Measurements from ENCODE around the gene C9orf40. TPM values are rescaled to one million over a fixed set of nuclear protein-coding genes. Genes with fewer than 3 reads are reported as not detected.

Gene C9orf40, protein sequence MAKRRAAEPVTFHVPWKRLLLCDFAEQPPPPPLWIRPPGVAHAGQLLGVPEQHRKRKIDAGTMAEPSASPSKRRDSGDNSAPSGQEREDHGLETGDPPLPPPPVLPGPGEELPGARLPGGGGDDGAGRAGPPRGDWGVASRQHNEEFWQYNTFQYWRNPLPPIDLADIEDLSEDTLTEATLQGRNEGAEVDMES
- total RNA-seq (2014; rRNA removed; shearing (Covaris generic)), result 13.5 and 16.6 TPM in 2 replicates

DNA sequence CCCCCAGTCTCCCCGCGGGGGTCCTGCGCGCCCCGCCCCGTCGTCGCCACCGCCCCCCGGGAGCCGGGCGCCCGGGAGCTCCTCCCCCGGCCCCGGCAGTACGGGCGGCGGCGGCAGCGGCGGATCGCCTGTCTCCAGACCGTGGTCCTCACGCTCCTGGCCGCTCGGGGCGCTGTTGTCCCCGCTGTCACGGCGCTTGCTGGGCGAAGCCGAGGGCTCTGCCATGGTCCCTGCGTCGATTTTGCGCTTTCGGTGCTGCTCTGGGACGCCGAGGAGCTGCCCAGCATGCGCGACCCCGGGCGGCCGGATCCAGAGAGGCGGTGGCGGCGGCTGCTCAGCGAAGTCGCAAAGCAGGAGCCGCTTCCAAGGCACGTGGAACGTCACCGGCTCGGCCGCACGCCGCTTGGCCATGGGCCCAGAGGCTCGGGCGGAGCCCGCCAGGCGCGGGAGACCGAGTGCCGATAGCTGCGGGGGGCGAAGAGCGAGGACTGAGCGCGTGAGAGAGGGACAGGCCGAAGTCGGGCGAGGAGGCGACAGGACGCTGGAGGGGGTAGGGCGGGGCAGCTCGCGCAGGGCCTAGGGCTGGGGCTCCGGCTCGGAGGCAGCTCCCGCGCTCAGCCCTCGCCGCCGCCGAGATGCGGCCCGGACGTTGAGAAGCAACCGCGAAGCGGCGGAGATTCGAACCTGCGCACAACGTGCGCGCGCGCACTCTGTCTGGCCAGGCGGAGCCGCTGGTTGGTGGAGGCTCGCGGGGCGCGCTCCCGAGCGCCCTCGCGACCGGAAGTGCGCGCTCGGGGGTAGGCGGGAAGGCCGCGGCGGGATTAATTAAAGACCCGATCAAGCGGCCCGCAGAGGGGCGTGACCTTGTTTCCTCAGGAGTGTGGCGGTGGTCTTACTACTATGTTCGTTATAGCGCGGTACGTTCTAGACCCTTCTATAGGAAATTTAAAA is at the start of gene C9orf40:
C9orf40 (minus strand) TSS at position 712 of the 951 bp plus-strand sequence; CDS start at position 411, 301 bp downstream.
- peak; percentile 81 for DNase-seq (ENCODE audit: low spot score)

DNA sequence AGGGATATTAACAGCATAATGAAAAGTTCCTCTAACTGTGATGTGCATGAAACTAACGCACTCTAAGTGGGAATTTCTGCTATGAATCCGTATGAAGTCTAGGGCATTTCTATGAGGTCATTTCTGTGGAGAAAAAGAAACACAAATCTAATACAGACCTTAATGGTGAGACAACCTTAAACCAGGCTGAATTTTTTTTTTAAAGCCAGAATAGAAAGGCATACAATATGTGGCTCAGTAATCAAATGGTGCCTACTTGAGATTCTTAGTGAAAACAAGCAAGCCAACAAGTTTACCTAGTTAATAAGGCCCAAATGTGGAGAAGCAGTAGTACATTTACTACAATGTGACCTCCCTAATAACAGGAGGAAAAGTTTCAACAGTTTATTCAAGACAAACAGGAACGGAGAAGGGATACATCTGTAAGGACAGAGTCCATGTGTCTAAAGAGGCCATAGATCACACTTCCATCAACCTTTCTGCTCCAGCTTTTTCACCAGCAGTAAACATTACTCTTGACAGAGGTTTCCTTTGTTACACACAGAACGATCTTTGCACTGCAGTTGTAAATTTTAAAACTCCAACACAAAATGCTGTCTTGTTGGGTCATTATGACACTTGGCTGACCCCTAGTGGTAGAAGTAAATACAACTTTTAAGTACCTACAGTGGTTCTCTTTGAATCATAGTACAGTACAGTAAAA is 49.2 kb upstream of the C9orf40 start:
- DNase-seq (ENCODE audit: low spot score), result peak; percentile 79

DNA sequence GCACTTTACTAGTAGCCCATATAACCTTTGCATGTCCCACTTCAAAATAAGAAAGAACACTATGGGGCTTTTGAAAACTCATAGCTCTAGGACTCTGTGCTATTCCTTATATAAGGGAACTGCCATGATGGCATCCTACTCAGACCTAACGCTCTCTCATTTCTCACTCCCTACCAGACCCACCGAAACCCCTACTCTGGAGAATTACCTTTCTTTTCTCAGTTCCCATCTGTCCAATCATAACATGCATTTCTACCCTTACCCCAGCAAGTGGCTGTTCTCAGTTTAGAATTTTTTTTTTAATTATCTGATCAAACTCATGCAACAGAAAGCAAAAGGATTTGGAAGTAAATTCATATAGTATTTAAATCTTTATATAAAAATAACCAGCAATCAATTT is 48.1 kb upstream of the C9orf40 start:
- DNase-seq (ENCODE audit: low spot score), result no peak

DNA sequence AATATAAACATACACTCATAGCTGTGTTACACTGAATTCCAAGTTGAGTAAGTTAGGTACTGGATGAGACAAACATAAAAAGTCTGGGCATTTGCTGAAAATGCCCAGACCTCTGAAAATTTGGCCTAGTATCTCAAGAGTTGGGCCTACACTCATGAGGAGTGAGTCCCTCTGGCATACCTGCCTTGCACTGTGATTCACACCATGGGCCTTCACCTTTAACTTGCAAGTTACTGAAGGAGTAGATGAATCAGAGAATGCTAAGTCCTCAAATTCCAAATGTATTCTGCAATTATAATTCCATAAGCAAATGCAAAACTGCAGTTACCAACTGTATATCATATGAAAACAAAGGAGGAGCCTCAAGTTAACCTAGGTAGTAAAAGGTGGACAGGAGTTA is 32.3 kb upstream of the C9orf40 start:
- DNase-seq (ENCODE audit: low spot score), result no peak

DNA sequence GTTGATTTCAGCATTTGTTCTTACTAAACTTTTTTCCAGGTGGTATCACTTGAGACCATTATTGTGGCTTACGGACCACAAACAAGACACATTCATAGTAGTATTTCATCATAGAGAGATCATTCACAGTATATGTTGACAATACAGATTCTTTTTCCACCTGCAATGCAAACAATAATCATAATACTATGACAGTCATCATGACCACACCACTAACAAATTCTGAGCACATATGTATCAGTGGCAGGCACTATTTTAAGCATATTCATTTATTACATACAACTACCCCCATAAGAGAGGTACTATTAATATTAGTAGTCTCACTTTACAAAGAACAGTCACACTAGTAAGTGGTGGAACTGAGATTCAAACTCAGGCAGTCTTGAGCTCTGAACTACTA is 31.0 kb upstream of the C9orf40 start:
- no peak for DNase-seq (ENCODE audit: low spot score)

DNA sequence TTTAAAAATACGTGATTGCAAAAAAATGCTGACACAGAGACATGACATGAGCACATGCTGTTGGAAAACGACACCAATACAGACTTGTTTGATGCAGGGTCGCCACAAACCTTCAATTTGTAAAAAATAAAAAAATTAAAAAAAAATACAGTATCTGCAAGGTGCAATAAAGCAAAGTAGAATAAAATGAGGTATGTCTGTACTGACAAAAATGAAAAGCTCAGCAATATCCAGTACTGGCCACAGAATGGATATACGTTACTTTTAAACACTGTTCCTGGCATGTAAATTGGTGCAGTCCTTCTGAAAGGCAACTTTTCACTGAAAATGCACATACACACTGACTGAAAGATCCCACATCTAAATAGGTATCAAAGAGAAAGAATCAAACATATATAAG is 27.1 kb upstream of the C9orf40 start:
- DNase-seq (ENCODE audit: low spot score), result no peak

DNA sequence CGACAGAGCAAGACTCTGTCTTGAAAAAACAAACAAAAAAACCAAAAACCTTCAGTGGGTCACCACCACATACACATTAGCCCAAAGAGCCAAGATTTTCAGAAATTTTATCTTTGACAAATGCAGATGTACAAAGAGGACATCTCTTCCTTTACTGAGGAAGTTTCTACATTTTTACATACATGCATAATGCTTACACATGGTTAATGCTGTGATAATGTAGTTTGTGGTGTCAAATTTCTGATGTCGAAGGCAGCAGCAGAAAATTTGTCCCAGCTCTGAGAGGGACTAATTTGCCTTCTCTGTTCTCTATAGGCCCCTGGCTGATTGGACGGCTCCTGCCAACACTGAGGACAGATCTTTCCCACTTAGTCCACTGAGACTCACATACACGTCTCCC is 24.6 kb upstream of the C9orf40 start:
- no peak for DNase-seq (ENCODE audit: low spot score)

DNA sequence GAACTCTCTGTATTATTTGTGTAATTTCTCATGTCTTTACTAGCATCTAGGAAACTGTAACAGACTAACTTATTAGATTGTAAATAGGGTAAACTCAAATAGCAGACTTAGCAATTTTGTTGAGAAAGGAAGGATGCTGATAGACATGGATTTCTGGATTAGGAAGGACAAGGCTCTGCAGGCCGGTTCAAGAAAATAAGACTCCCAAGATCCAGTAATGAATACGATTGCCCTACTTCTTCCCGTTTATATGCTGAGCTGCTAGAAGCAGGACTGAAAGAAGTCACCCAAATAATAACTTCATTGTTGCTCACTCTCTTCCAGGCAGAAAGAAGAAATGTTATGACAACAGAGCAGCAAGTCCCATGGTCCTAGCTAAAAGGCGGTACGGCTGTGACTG is 22.8 kb upstream of the C9orf40 start:
- no peak for DNase-seq (ENCODE audit: low spot score)

DNA sequence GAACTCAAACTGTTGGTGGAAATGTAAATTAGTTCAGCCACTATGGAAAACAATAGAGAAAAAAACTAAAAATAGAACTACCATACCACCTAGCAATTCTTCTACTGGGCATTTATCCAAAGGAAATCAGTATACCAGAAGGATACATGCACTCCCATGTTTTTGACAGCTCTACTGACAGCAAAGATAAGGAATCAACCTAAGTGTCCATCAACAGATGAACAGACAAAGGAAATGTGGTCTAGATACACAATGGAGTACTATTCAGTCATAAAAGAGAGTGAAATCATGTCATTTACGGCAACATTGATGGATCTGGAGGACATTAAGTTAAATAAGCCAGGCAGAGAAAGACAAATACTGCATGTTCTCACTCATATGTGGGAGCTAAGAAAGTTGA is 21.8 kb upstream of the C9orf40 start:
- DNase-seq (ENCODE audit: low spot score), result no peak

DNA sequence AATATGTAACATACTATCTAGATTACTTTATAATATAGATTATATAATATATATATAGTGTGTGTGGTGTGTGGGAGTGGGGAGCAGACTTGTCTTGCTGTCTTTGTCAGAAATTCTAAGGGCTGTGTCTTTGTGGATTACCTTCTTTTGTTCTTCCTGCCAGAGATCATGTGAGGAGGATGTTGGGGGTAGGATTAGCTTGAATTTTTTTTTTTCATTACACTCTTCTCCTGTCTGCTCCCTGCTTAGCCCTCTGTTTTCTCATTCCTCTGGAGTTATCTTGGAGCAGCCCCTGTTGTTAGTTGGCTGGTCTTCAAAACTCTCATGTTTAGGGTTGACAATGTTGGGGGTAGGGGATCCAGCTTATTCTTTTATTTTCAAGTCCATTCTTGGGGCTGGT is 21.0 kb upstream of the C9orf40 start:
- DNase-seq (ENCODE audit: low spot score), result no peak

DNA sequence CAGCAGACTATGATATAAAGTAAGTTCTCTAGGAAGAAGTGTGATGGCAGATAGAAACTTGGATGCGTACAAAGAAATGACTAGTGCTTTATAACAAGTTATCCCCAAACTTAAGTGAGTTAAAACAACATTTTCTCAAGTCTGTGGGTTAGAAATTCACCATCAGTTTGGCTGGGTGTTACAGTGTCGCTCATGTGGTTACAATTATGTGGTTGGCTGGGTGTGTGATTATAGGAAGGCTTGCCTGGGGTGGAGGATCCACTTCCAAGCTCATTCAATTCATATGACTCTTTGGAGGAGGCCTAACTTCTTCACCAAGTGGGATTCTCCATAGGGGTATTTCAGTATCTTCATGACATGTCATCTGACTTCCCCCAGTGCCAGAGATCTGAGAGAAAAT is 10.3 kb upstream of the C9orf40 start:
- no peak for DNase-seq (ENCODE audit: low spot score)

DNA sequence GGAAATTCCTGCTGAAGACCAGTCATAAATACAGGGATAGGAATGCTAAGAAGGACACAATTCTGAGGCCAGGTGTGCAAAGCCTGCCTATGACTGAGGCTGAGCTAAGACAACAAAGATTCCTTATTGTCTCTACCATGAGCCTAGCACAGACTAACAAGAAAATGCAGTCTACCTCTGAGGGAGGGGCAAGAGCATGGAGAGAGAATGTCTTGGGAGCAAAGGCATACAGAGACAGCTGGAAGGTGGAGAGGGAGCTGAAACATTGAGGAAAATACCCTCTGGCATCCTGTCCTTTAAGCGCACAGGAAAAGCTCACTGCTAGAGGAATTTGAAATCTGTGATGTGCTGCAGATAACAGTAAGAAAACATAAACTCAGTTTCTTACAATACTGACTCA is 8.8 kb upstream of the C9orf40 start:
- no peak for DNase-seq (ENCODE audit: low spot score)

DNA sequence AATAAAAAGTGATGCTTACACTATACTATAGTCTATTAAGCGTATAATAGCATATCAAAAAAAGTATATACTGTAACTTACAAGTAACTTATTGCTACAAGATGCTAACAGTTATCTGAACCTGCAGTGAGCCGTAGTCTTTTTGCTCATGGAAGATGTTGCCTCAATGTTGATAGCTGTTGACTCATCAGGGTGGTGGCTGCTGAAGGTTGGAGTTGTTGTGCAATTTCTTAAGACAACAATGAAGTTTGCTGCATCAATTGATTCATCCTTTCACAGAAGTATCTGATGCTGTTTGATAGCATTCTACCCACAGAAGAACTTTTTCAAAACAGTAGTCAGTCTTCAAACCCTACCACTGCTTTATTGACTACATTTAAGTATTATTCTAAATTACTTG is 7.8 kb upstream of the C9orf40 start:
- DNase-seq (ENCODE audit: low spot score), result no peak

DNA sequence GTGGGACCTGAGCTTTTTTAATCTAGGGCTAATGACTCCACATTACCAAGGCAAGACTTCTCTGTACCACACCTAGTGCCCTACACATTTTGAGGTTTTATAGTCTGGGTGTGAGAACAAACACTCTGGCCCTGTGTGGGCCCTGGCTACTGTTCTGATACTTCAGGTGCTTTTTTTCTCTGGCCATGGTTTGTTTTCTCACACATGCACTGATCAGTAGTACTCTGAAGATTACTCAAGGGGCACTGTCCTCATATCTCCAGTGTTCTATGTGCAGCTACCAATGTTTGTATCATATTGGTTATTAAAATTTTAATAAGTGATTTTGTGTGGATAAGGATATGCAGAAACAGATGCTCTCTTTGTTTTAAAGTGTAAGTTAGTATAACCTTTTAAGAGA is 5.9 kb upstream of the C9orf40 start:
- no peak for DNase-seq (ENCODE audit: low spot score)

DNA sequence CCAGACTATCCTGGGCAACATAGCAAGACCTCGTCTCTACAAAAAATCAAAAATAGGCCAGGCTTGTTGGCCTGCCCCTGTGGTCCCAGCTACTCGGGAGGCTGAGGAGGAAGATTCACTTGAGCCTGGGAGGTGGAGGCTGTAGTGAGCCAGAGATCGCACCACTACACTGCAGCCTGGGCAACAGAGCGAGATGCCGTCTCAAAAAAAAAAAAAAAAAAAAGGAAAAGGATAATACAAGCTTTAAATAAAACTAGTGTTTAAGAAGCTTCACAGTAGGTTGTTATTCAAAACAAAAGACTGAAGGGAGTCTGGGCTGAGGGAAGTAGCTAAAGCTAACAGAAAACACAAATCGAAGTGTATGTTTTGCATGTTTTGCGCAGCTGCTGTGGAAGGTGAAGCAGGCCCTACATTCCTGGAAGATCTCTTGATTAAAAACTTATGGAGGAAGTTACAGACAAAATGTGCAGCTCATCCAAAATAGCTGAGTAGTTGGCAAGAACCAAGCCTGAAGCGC is 581 bp upstream of the C9orf40 start:
- DNase-seq (ENCODE audit: low spot score), result no peak

DNA sequence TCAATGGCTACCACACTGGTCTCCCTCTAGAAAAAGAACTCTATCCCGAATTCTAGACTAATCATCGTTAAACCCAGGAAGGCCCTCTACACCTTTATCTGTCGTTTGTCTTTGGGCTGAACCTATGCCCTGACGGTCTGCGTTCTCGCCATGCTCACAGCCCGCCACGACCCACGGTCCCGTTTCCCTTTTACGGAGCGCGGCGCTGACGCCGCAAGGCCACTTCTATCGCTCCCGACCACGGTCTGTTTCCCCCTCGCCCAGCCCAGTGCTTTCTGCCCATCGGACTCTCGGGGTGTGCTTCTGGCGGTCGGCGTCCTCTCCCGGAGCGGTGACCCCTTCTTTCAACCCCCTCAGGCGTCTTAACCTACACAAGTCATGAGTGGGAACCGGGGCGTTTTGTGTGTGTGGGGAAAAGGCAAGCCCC is 974 bp downstream of the C9orf40 start:
- DNase-seq (ENCODE audit: low spot score), result no peak

DNA sequence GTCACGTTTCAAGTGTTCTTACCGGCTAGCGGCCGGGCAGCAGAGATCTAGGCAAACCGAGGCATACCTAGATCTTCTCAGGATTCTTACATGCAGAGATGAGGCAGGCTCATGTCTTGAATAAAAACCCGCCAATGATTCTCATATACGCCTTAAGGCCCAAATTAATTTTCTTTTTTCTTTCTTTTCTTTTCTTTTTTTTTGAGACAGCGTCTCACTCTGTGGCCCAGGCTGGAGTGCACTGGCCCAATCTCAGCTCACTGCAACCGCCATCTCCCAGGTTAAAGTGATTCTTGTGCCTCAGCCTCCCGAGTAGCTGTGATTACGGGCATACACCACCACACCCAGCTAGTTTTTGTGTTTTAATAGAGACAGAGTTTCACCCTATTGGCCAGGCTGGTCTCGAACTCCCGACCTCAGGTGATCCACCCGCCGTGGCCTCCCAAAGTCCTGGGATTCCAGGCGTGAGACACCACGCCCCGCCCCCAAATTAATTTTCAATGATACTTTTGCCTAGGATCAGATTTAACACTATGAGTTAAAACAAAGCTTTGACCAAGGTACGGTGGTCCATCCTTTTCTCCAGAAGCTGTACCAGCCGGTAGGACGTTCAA is 1.5 kb downstream of the C9orf40 start:
- DNase-seq (ENCODE audit: low spot score), result no peak

DNA sequence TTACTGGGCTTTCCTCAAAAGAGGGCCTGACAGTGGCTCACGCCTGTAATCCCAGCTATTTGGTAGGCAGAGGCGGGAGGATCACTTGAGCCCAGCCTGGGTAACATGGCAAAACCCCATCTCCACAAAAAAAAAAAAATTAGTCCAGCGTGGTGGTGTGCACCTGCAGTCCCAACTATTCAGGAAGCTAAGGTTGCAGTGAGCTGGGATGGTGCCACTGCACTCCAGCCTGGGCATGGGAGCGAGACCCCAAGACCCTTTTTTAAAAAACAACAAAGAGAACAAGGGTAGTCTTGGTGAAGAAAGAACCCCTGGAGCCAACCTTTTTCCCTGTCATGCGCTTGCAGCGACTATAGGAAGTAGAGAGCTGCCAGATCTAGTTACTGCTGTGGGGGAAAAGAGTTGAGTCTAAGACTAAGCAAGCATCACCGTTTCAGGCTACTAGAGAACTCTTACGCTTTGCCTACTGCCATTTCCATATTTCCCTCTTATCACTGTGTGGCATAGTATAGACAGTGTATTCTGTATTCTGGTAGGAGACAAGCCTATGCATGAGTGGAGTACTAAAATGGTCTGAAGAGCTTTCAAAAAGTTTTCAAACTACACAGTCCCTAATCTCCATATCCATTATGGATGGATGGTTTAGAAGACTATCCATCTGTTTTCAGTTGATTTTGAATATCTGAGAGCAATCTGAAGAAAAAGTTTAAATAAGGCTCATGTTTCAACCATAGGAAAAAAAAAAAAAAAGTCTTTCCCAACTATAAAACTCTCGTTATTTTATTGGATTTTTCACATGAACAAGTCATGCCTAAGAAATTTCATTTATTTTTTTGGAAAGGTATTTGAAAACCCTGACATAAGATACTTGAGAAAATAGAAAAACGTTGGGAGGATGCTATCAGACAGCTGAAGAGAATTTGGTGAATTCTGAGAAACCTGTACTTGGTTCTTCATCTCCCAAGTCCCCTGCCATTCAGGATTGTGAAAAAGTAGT is 2.6 kb downstream of the C9orf40 start:
- no peak for DNase-seq (ENCODE audit: low spot score)

DNA sequence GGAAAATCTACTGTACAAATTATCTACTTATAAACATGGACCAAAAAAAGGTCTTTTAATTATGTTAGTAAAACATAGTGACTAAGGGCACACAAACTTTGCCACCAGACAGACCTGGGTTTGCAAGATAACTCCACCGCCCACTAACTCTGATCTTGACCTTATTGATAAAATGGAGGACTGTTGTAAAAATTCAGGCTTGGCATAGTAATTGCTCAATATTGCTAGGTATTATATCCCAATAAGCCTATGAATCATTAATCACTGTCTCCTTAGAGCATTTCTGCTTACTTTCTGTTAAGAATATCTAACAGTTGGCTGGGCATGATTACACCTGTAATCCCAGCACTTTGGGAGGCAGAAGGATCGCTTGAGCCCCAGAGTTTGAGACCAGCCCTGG is 3.8 kb downstream of the C9orf40 start:
- no peak for DNase-seq (ENCODE audit: low spot score)

DNA sequence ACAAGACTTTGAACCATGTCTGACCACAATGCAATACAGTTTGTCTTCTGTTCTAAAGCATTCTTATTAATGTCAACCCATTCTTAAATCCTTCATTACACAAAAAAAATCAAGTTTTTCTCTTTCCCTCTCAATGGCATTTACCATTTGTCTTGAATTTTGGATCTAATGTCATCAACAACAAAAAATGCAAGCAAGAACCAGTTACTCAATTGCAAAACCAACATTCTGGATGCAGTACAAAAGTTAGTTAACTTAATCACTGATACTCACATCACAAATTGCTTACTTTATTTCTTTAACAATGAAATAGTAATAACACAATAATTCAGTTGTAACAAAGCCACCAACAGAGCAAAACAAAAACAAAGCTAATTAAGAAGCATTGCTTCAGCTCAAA is 6.0 kb downstream of the C9orf40 start:
- no peak for DNase-seq (ENCODE audit: low spot score)

DNA sequence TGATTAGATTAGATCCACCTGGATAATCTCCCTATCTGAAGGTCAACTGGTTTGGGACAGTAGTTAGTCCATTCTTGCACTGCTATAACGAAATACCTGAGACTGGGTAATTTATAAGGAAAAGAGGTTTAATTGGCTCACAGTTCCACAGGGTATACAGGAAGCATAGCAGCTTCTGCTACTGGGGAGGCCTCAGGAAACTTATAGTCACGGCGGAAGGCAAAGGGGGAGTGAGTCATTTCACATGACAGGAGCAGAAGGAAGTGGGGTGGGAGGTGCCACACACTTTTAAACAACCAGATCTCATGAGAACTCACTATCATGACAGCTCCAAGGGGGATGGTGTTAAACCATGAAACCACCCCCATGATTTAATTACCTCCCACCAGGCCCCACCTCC is 9.9 kb downstream of the C9orf40 start:
- peak; percentile 50 for DNase-seq (ENCODE audit: low spot score)

All from H4 (cell line).